GM12872 (cell line): ENCODE results near the gene CTNND2.

Source experiments
- CTCF ChIP-seq: IDR thresholded peaks from 3 replicates; pipeline ENCODE4 v1.5.1; 2011; ENCODE audit warnings: low read depth, mild to moderate bottlenecking, low read length, moderate library complexity; ENCODE audit not compliant: insufficient read depth

Gene CTNND2

GRCh38 chr5:11407556-11408145 is 496.6 kb downstream of the CTNND2 start:
- TF ChIP-seq CTCF, result no peak

DNA sequence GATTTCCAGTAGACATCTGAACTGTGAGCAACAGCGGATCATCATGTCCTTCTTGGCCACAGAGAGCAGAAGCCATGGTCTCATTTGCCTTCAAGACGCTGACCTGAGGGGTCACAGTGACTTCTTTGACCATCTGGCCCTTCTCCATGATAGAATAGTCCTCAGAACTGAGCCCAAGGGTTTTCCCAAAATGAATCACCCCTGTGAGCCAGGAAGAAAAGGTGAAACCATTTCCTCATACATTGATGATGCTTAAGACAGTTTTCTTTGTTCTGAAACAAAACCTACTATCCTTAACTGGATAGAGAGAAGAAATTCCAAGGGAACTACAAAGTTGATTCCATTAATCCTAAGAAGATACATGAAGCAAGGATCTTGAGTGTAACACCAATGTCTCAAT is 503.9 kb downstream of the CTNND2 start:
- no peak for TF ChIP-seq CTCF

GRCh38 chr5:11398728-11399127 is 505.5 kb downstream of the CTNND2 start:
- no peak for TF ChIP-seq CTCF

GRCh38 chr5:11397549-11397948 is 506.7 kb downstream of the CTNND2 start:
- no peak for TF ChIP-seq CTCF

GRCh38 chr5:11396917-11397316 is 507.3 kb downstream of the CTNND2 start:
- no peak for TF ChIP-seq CTCF

GRCh38 chr5:11394933-11395332 is 509.3 kb downstream of the CTNND2 start:
- no peak for TF ChIP-seq CTCF

- TF ChIP-seq CTCF, result no peak
Observed at GRCh38 chr5:11390291-11390767, 513.9 kb downstream of the CTNND2 start.

GRCh38 chr5:11387382-11387781 is 516.9 kb downstream of the CTNND2 start:
- no peak for TF ChIP-seq CTCF
